ENCODE measurements around the gene CLIC3. TPM values are rescaled to one million over a fixed set of nuclear protein-coding genes. Genes with fewer than 3 reads are reported as not detected.

Gene CLIC3
- total RNA-seq, 1 donor from 2014 or later = 0.85 TPM

DNA sequence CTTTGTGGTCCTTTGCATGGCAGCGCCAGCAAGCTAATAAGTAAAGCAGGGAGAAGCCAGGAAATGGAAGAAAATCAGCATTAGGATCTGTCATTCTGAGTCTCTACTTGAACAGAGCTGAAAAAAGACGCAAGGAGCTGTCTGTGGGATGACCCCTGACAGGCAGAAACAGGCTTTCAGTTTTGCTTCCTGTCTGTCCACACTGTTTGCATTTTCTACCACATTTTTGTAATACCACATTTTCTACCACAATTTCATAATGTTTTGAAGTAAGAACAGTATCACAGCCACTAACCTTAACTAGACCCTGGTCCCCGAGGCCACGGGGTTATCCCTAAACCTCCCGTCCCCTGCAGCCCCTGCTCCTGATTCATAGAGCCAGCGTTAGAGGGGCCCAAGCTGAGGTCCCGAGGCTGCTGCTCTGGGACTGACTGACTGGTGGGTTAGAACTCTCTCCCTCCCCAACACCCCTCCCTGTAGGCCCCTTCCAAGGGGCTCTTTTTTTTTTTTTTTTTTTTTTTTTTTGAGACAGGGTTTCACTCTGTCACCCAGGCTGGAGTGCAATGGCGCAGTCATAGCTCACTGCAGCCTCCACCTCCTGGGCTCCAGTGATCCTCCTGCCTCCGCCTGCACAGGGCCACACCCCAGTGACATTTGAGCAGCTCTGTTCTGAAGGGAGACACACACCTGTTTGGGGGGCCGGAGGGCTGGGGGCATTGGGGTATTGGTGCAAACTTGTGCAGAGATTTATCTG, 4.0 kb upstream of the CLIC3 start:
- DNase-seq (ENCODE audit: low read depth) = peak; percentile 18

DNA sequence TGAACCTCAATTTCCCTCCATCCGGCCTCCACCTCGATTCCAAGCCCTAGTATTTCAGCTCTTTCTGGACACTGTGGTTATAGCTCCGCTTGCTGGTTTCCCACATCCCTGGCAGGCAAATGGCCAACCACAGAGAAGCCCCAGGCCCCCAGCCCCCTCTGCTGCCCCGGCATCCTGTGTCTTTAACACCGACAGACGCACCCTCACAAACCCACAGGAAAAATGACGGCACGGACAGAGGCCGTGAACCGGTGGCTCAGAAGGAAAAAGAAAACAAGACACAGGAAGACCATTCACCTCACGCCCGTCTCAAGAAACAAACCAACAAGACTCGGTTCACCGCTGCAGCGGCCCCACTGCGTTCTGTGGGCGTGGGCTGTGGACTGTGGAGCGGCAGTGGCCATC, 1.5 kb upstream of the CLIC3 start:
- DNase-seq (ENCODE audit: low read depth) = peak; percentile 18

DNA sequence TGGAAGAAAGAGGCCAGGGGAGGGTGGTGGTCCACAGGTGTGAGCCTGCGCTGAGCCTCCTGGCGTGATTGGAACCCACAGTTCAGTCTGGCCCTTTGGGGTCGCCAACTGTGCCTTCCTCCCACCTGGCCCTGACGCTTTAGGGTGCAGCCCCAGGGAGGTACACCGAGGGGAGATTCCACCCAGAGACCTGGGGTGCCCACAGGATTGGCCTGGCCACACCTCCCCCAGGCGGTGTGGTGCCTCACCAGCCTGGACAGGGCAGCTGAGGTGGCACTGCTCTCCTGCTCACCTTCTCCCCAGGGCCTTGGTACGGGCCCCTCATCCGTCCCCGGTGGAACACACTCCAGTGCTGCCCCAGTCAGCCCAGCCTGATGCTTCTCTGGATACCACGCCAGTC, 1.0 kb upstream of the CLIC3 start:
- no peak for DNase-seq (ENCODE audit: low read depth)

DNA sequence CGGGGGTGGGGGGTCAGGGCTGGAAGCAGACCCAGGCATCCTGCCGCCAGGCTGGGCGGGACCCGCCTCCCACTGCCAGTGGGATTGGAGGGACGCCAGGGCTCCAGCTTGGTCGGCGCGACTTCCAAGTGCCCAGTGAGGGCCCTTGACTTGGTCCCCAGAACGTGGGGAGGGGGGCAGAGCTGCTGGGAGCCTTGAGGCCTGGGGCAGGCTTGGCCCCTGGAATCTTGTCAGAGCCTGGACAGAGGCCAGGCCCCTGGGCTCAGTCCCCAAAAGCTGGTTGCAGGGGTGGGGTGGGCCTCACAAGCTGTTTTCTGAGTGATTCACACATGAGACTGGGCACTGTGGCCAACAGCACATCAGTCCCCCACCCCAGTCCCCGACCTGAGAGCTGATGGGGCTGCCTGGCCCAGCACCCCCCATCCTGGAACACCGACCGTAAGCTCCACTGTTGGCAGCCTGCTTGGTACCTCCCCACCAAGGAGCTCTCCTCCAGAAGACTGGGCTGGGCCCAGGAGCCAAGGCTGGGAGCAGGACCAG, 526 bp downstream of the CLIC3 start:
- no peak for DNase-seq (ENCODE audit: low read depth)

DNA sequence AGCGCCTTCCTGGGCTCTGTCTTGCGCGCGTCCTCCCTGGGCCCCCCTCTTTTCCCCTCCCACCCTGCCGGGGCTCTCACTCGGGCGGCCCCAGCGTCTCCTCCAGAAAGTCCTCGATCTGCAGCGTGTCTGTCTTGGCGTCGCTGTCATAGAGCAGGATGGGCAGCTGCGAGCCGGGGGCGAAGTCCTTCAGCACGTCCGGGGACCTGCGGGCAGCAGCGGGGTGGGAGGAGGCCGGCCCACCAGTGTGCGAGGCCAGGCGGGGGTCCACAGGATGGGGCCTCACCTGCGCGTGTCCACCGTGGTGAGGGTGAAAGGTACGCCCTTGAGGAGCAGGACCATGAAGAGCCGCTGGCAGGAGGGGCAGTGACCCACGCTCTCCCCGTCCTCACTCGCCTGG, 1.0 kb downstream of the CLIC3 start:
- no peak for DNase-seq (ENCODE audit: low read depth)

DNA sequence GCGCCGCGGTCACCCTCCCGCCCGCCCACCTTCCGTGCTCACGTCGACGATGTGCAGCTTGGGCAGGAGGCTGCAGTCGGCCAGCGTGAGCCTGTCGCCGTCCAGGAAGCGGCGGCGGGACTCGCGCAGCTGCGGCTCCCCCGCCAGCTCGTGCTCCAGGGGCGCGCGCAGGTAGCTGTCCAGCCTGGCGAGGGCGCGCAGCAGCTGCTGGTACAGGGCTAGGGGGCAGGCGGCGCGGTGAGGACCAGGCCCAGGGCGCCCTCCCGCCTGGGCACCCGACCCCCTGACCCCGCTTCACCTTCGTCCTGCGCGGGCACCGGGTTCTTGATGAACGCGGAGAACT, 1.5 kb downstream of the CLIC3 start:
- DNase-seq (ENCODE audit: low read depth) = no peak

DNA sequence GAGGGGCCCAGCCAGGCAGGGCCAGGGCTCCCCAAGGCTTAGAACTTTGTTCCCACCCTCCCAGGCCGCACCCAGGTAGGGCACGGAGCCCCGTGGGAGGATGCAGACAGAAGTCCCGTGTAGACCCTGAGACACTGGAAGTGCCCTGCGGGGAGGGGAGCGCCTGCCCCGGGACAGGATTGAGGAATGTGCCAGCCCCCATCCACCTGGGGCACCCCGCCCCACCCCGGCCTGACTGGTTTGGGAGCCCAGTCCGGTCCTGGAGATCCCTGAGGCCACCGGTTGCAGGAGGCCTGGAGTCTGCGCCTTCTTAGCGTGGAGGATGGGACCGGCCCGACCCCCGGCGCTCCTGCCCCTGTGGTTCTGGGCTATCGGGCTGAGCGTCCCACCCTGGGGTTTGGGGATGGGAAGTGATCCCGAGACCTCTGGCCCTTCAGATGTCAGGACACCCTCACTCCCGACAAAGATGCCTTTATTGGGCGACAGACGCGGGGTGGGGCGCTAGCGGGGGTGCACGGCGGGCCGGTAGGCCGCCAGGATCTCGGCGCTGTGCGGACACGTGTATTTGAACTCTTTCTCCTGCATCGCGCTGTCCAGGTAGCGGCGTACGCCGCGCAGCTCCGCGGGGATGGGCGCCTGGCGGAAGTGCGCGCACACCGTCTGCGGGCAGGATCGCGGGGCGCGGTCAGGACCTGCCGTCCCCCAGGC, 2.0 kb downstream of the CLIC3 start:
- no peak for DNase-seq (ENCODE audit: low read depth)

DNA sequence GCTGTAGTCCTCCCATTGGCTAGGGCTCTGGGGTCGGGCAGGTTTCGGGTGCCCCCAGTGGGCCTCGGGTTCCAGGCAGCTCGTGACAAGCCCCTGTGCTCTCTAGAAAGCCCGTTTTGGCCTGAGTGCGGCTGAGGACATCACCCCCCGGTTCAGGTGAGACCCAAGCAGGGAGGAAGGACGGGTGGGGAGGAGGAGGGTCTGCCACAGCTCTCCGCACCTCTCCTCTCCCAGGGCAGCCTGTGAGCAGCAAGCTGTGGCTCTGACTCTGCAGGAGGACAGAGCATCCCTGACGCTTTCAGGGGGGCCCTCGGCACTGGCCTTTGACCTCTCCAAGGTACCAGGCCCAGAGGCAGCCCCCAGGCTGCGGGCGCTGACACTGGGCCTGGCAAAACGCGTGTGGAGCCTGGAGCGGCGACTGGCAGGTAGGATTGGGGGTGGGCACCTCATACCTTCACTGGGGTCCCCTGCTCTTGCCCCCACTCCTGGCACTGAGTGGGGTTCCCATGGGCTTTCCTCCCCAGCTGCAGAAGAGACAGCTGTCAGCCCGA, 3.5 kb downstream of the CLIC3 start:
- DNase-seq (ENCODE audit: low read depth) = no peak

DNA sequence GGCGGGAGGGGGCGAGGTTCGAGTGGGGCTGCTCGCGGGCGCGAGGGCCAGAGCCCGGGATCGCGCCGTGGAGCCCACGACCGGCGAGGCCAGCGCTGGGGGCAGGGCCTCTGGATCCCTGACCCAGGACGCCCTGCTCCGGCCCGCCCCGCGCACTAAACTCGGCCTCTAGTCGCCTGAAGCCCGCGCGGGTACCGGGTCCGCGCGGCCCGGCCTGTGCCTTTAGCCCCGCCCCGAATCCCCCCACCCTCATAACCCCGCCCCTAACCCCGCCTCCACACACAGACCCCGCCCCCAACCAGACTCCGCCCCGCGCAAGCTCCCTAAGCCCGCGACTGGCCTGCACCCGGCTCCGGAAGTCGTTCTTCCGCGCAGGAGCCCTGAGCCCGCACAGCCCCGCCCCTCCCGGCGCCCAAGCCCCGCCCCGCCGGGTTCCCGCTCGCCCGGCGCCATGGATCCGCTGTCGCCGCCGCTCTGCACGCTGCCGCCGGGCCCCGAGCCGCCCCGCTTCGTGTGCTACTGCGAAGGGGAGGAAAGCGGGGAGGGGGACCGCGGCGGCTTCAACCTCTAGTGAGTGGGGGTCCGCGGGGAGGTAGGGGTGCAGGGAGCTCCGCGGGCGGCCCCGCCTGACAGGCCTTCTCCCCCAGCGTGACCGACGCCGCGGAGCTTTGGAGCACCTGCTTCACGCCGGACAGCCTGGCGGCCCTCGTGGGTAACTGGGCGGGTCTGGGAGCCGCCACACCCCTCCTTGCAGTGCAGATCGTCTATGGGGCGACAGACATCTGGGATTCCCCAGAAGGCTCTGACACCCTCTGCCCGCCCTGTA, 4.2 kb downstream of the CLIC3 start, which contains the start of gene PAXX:
Gene PAXX (plus strand): TSS at position 430 of the 826 bp plus-strand sequence. CDS start 22 bp downstream, at position 452.
- DNase-seq (ENCODE audit: low read depth) = peak; percentile 69

DNA sequence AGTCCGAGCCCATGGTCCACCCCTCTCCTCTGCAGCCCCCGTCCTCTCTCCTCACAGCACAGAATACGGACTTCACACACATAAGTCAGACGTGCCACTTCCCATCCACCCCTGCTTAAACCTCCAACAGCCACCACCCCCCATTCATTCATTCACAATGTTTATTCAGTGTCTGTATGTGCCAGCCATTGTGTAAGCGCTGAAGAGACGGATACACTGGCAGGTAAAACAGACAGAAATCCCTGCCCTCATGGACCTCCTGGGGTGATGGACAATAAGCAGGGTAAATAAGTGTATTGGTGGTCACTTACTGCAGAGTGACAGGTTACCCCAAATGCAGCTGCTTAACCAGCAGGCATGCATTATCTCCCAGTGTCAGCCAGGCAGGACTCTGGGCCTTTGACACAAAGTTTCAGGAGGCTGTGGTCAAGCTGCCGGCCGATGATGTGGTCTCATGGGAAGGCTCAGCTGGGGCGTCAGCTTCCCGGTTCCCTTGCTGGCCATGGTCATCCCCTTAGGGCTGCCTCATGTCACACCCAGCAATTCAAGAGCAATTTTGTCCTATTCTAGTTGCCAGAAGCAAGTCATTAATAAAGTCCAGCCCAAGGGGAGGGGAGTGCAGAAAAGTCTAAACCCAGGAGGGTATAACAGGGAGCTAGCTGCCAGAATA, 6.0 kb downstream of the CLIC3 start:
- no peak for DNase-seq (ENCODE audit: low read depth)

DNA sequence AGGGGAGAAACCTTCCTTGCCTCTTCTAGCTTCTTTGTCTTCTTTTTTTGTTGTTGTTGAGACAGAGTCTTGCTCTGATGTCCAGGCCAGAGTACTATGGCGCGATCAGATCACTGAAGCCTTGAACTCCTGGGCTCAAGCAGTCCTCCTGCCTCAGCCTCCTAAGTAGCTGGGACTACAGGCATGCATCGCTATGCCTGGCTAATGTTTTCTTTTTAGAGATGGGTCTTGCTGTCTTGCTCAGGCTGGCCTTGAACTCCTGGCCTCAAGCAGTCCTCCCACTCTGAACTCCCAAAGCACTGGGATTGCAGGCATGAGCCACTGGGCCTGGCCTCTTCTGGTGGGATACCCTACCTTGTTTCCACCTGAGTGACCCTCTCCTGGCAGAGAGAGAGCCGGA, 7.5 kb downstream of the CLIC3 start:
- DNase-seq (ENCODE audit: low read depth) = no peak

DNA sequence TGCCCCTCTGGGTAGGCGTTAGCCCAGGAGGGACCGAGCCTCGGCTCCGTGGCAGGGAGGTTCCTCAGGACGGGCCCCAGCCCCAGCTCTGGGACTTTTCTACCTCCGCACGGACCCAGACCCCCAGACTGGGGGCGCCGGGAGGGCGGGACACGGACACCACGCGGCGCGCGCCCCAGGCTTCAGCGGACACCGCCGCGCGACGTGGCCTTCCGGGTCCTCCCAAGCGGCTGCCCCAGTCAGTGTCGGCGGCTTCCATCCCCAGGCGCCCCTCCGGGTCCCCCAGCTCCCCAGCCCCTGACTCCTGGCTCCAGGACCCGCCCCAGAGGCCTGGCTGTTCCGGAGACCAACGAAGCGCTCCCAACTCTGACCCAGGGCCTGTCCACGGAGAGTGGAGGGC, 10.5 kb downstream of the CLIC3 start:
- DNase-seq (ENCODE audit: low read depth) = no peak

DNA sequence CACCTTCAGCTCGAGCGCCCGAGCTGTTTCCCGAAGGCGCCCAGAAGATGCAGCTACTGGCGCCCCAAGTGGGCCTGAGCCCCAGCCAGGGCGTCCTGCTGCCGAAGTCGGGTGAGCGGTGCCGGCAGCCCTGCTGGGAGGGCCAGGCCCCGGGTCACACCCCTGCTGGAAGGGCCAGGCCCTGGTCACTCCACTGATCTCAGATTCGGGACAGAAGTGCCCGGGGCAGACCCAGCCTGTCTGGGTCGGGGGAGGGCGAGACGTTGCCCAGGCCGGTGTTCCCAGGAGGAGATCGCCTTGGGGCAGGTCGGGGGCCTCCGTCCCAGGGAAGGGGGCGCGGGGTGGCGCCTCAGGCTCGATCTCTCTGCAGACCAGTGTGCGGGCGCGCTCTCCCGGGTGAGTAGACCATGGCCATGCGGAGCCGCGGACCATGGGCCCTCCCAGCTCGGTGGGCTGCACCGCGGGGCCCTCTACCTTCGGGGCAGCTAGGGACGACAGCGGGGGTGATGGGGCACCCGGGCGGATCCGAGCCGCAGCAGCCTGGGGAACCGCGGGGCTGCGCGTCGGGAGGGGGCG, 11.3 kb downstream of the CLIC3 start:
- no peak for DNase-seq (ENCODE audit: low read depth)

DNA sequence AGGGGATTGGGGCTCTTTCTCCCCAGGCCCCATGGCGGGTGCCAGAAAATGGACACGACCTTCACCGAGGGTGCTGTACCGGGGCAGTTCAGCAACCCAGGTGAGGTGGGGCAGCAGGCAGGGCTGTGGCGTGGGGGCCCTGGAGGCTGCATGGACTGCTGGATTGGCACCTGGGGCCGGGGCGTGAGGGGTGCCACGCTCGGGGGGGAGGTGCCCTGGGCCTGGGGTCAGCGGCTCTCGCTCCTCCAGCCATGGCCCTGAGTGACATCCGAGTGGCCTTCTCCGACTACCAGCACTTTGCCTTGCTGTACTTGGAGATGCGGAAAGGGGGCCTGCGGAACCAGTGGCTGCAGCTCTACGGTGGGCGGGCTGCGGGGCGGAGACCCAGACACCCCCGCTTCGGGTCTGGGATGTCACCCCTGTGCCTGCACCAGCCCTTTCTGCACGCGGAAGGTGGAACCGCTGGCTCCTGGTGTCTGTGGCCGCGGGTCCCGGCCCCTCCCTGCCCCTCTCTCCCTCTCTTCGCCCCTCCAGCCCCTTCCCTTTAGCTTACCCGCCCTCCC, 11.8 kb downstream of the CLIC3 start:
- no peak for DNase-seq (ENCODE audit: low read depth)

DNA sequence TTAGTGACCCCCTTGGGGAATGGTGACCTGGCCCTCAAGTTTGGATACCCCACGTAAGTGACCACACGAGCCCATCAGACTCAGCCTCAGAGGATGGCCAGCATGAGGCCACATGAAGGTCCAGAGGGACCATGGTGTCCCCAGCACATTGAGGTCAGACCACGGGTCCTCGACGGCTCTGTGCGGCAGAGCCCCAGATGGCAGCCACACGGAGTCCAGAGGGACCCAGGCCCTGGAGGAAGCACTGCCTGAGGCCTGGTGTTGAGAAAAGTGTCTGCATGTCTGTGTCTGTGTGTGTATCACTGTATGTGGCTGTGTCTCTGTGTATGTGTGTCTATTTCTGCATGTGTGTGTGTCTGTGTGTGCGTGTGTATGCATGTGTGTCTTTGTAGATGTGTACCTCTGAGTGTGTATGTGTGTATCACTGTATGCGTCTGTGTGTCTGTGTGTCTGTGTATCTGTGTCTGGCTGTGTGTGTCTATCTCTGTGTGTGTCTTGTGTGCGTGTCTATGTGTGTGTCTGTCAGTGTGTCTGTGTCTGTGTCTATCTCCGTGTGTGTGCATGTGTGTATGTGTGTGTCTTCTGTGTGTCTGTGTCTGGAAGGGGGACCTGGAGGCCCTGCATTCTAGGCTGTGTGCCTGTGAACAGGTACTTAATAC, 12.6 kb downstream of the CLIC3 start:
- DNase-seq (ENCODE audit: low read depth) = no peak

DNA sequence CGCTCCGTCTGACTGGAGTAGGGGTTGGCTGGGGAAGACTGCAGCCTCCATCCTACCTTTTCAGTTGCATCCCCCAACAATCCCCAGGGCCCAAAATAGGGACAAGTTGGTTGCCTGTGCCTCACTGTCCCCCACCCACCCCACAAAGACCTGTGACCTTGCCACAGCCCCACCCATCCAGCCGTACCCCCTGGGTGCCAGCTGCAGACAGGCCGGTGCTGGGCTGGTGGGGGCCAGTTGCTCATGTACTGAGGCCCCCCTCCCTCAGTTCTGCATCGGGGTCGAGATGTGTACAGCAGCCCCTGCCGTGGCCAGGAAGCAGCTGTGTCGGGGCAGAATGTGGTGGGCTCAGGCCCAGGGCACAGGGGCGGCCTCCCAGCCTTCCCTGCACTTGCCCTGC, 13.2 kb downstream of the CLIC3 start:
- no peak for DNase-seq (ENCODE audit: low read depth)

DNA sequence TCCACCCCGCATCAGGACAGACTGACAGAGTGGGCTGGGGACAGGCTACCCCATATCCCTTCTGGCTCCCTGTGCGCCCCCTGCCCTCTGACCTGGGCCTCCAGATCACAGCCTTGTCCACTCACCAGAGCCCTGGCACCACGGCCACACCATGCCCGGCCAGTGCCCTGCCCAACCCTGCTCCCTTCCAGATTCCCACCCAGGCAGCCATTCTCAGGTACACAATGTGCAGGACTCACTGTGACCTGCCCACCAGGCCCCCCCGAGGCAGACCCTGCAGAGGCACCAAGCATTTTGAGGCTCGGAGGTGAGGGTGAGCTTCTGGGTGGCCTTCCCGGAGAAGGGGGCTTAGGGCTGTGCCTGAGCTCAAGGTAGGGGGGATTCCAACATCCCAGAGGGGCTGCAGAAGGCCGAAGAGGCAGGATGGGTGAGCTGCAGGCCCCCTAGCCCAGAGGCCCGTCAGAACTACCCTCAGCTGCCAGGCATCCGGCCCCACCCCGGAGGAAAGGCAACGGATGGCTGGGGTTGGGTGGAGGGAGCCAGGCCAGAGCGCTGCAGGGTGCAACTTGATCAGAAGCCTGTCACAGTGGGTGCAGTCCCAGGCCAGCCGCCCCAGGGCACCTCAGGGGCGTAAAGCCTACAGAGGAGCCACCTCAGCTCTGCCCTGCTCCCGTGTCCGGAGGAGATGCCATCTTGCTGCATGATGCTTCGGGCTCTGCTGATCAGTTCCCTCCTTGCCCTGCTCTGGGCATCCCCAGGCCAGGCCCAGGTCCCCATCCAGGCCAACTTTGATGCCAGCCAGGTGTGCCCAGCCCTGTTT, 13.9 kb downstream of the CLIC3 start, which contains the start of gene LCNL1:
Gene LCNL1 (plus strand): TSS at position 762 of the 820 bp plus-strand sequence. CDS start 594 bp downstream, outside the sequence.
- DNase-seq (ENCODE audit: low read depth) = no peak

DNA sequence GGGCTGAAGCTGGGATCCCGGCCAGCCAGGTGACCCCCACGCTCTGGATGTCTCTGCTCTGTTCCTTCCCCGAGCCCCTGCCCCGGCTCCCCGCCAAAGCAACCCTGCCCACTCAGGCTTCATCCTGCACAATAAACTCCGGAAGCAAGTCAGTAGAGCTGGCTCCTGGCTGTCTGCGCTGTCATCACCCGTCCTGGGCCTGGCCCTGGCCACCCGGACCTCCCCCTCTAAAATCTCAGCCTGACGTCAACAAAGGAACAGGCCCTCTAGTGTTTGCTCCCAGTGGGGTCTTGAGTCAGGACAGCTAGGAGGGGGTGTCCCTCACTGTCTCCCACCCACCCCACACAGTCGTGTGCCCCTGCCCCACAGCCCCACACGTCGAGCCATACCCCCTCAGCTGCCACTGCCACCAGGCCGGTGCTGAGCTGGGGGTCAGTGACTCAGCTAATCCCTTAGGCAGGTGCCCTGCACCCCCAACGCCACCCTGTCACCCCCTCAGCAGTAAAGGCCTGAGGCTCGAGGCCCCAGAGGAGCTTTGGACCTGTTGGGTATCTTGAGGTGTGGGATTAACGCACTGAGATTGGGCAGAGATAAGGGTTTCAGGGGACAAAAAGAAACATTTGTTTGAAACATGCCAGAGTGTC, 14.7 kb downstream of the CLIC3 start:
- no peak for DNase-seq (ENCODE audit: low read depth)
